HepG2 (cell line): ENCODE data around the gene PAXIP1. TPM values are rescaled to one million over a fixed set of nuclear protein-coding genes. Genes with fewer than 3 reads are reported as not detected.
A peak's percentile ranks its signal among the peaks of the same experiment; 100 is the strongest.

ENCODE experiments used
- BRD4 ChIP-seq: sonication (generic); formaldehyde crosslinking; IDR thresholded peaks from 2 replicates; pipeline ENCODE4 v1.4.0; 2020; ENCODE audit warnings: missing genetic modification reagents
- CREM ChIP-seq, 2 experiments: sonication (generic) in 1 of 2; formaldehyde crosslinking in 1 of 2; IDR thresholded peaks; 2 replicates each; pipeline versions ENCODE4 v1.4.0 to v1.6.1; 2016 to 2020; ENCODE audit warnings: antibody characterized with exemption in 1 of 2, mild to moderate bottlenecking in 1 of 2, missing genetic modification reagents in 1 of 2
- GABPA ChIP-seq, 2 experiments: IDR thresholded peaks; 2 replicates each; pipeline ENCODE4 v1.6.1; 2011 to 2016; ENCODE audit warnings: low read depth in 2 of 2, low read length in 1 of 2, missing biosample characterization in 1 of 2, missing genetic modification characterization in 1 of 2
- KDM6A ChIP-seq: IDR thresholded peaks from 2 replicates; pipeline ENCODE4 v1.6.1; 2016; ENCODE audit warnings: low read depth
- MIXL1 ChIP-seq: IDR thresholded peaks from 2 replicates; pipeline ENCODE4 v1.6.1; 2016
- MZF1 ChIP-seq: sonication (generic); formaldehyde crosslinking; IDR thresholded peaks from 2 replicates; pipeline ENCODE4 v1.8.1; 2023; ENCODE audit warnings: mild to moderate bottlenecking, missing genetic modification reagents, borderline replicate concordance
- NFIC ChIP-seq: IDR thresholded peaks from 2 replicates; pipeline ENCODE4 v1.6.1; 2012; ENCODE audit warnings: mild to moderate bottlenecking, low read length, inconsistent platforms
- NR1H2 ChIP-seq: sonication (generic); formaldehyde crosslinking; IDR thresholded peaks from 2 replicates; pipeline ENCODE4 v1.8.1; 2022; ENCODE audit warnings: low read depth, missing genetic modification reagents, borderline replicate concordance
- RAD21 ChIP-seq: fragments of 450-650 bp; formaldehyde crosslinking; IDR thresholded peaks from 2 replicates; pipeline ENCODE4 v1.5.0; 2020; ENCODE audit warnings: mild to moderate bottlenecking
- RFX1 ChIP-seq: fragments of 450-650 bp; IDR thresholded peaks from 2 replicates; pipeline ENCODE4 v1.6.1; 2017
- SALL1 ChIP-seq: sonication (generic); formaldehyde crosslinking; IDR thresholded peaks from 2 replicates; pipeline ENCODE4 v1.8.0; 2022; ENCODE audit warnings: mild to moderate bottlenecking, missing genetic modification reagents
- SP4 ChIP-seq: sonication (generic); formaldehyde crosslinking; IDR thresholded peaks from 2 replicates; pipeline ENCODE4 v1.8.1; 2023; ENCODE audit warnings: mild to moderate bottlenecking, missing genetic modification reagents
- TARDBP ChIP-seq: sonication (generic); formaldehyde crosslinking; IDR thresholded peaks from 2 replicates; pipeline ENCODE4 v1.8.0; 2022; ENCODE audit warnings: mild to moderate bottlenecking, missing genetic modification reagents
- YEATS4 ChIP-seq: sonication (generic); formaldehyde crosslinking; IDR thresholded peaks from 2 replicates; pipeline ENCODE4 v1.4.0; 2020; ENCODE audit warnings: missing genetic modification reagents, borderline replicate concordance
- ZNF224 ChIP-seq: sonication (generic); formaldehyde crosslinking; IDR thresholded peaks from 2 replicates; pipeline ENCODE4 v1.5.0; 2020; ENCODE audit warnings: mild to moderate bottlenecking, missing genetic modification reagents
- ZNF264 ChIP-seq: sonication (generic); formaldehyde crosslinking; IDR thresholded peaks from 2 replicates; pipeline ENCODE4 v1.4.0; 2020; ENCODE audit warnings: missing genetic modification reagents
- ZNF616 ChIP-seq: sonication (generic); formaldehyde crosslinking; IDR thresholded peaks from 2 replicates; pipeline ENCODE4 v1.5.0; 2020; ENCODE audit warnings: low read depth, mild to moderate bottlenecking, missing genetic modification reagents
- ZNF660 ChIP-seq: sonication (generic); formaldehyde crosslinking; IDR thresholded peaks from 2 replicates; pipeline ENCODE4 v1.5.1; 2020; ENCODE audit warnings: mild to moderate bottlenecking, low read depth, missing genetic modification reagents, borderline replicate concordance
- ZNF883 ChIP-seq: sonication (generic); formaldehyde crosslinking; IDR thresholded peaks from 2 replicates; pipeline ENCODE4 v1.5.1; 2020; ENCODE audit warnings: mild to moderate bottlenecking, missing genetic modification reagents; ENCODE audit errors: not compliant biosample characterization
- ZSCAN25 ChIP-seq: sonication (generic); formaldehyde crosslinking; IDR thresholded peaks from 2 replicates; pipeline ENCODE4 v1.8.0; 2022; ENCODE audit warnings: mild to moderate bottlenecking, missing genetic modification reagents
- polyA plus RNA-seq, 8 experiments: library from polyadenylated mRNA; depleted of rRNA in 3 of 8; stranded (reverse) in 7 of 8; unstranded in 1 of 8; fragments of >200 nt; fragmentation: Illumina TruSeq in 4 of 8; extraction: Trizol in 4 of 8; gene quantifications; 2 replicates each; pipeline versions ENCODE4 v1.2.1 to v1.2.3, GENCODE V29; 2011 to 2016; ENCODE audit warnings: low read depth in 4 of 8, missing spikeins in 1 of 8, mixed read lengths in 1 of 8; ENCODE audit not compliant: insufficient read depth in 1 of 8
- total RNA-seq, 5 experiments: library from RNA; depleted of rRNA; stranded (reverse); fragments of >200 nt; fragmentation: Illumina TruSeq; extraction: Trizol; gene quantifications; 2 replicates each; pipeline ENCODE4 v1.2.3, GENCODE V29; 2016; ENCODE audit warnings: low read depth in 1 of 5
- TF ChIP-seq, protein P1 (sequence below): sonication (generic); formaldehyde crosslinking; IDR thresholded peaks from 2 replicates; pipeline ENCODE4 v1.4.0; 2020; ENCODE audit warnings: missing genetic modification reagents
- TF ChIP-seq, protein P2 (sequence below): sonication (generic); formaldehyde crosslinking; IDR thresholded peaks from 2 replicates; pipeline ENCODE4 v1.5.0; 2020; ENCODE audit warnings: missing genetic modification reagents
- TF ChIP-seq, protein P3 (sequence below): sonication (generic); formaldehyde crosslinking; conservative IDR thresholded peaks from 2 replicates; pipeline ENCODE4 v1.8.1; 2023; ENCODE audit warnings: missing genetic modification reagents
- TF ChIP-seq, protein P4 (sequence below): sonication (generic); formaldehyde crosslinking; IDR thresholded peaks from 2 replicates; pipeline ENCODE4 v1.5.1; 2020; ENCODE audit warnings: missing genetic modification reagents, mild to moderate bottlenecking, borderline replicate concordance

PAXIP1 gene
- total and polyA plus RNA-seq, 2 of the 13 experiments (the other 11 are each of a cell fraction or from before 2014, with no cell fraction given) = 11.6 to 16.2 TPM

DNA sequence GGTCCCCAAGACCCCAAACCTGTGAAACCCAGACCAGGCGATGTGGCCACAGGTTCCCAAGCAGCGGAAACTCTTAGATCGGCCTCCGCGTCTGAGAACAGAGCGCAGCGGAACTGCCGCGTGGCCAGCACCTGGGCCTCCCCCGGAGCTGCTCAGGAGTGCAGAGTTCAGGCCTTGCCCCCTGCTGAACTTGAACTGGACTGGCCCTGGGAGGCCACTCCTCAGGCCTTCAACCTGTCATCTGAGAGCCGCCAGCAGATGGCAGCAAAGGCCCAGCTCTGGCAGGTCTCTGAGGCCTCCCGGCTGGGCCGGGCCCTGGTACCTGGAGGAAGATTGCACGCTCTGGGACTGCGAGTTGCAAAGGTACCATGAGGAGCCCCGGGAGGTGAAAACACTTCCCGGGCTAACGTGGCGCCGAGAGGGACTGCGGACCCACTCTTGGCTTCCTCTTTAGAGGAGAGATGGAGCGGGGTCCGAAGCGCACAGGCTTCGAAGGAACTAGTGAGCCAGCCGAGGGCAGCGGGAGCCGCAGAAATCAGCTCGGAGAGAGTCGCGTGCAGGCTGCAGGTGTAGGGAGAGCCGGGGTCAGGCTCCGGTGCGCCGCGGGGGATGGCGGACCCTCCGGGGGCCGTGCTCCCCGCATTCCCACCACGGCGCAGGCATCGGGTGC is 89.2 kb downstream of the PAXIP1 start (continued):
- no peak; the same call in 1 of the 2 replicates for TF ChIP-seq CREM (IDR thresholded peaks at IDR 0.05)
- TF ChIP-seq CREM (CRISPR knock-in tag; IDR thresholded peaks at IDR 0.05) = no peak
- TF ChIP-seq, protein P1, sequence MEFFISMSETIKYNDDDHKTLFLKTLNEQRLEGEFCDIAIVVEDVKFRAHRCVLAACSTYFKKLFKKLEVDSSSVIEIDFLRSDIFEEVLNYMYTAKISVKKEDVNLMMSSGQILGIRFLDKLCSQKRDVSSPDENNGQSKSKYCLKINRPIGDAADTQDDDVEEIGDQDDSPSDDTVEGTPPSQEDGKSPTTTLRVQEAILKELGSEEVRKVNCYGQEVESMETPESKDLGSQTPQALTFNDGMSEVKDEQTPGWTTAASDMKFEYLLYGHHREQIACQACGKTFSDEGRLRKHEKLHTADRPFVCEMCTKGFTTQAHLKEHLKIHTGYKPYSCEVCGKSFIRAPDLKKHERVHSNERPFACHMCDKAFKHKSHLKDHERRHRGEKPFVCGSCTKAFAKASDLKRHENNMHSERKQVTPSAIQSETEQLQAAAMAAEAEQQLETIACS (CRISPR knock-in tag) = no peak
- 0 out of 2 replicates have a peak, but pooled peaks have one; percentile 35 for TF ChIP-seq NFIC
- peak; percentile 49 for TF ChIP-seq SP4 (CRISPR knock-in tag)
- TF ChIP-seq SALL1 = peak; percentile 92
- TF ChIP-seq RAD21 = peak; percentile 94
- TF ChIP-seq ZNF224 (CRISPR knock-in tag) = peak; percentile 83; the same call in 1 of the 2 replicates
- TF ChIP-seq, protein P2, sequence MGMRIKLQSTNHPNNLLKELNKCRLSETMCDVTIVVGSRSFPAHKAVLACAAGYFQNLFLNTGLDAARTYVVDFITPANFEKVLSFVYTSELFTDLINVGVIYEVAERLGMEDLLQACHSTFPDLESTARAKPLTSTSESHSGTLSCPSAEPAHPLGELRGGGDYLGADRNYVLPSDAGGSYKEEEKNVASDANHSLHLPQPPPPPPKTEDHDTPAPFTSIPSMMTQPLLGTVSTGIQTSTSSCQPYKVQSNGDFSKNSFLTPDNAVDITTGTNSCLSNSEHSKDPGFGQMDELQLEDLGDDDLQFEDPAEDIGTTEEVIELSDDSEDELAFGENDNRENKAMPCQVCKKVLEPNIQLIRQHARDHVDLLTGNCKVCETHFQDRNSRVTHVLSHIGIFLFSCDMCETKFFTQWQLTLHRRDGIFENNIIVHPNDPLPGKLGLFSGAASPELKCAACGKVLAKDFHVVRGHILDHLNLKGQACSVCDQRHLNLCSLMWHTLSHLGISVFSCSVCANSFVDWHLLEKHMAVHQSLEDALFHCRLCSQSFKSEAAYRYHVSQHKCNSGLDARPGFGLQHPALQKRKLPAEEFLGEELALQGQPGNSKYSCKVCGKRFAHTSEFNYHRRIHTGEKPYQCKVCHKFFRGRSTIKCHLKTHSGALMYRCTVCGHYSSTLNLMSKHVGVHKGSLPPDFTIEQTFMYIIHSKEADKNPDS (CRISPR knock-in tag) = no peak
- TF ChIP-seq YEATS4 (CRISPR knock-in tag) = peak; percentile 77; the same call in 1 of the 2 replicates
- TF ChIP-seq ZNF616 = no peak
- peak; percentile 52; the same call in 1 of the 2 replicates for TF ChIP-seq KDM6A (CRISPR knock-in tag)
- no peak for TF ChIP-seq ZNF660 (CRISPR knock-in tag)
- TF ChIP-seq ZNF883 = no peak
- TF ChIP-seq, protein P3, sequence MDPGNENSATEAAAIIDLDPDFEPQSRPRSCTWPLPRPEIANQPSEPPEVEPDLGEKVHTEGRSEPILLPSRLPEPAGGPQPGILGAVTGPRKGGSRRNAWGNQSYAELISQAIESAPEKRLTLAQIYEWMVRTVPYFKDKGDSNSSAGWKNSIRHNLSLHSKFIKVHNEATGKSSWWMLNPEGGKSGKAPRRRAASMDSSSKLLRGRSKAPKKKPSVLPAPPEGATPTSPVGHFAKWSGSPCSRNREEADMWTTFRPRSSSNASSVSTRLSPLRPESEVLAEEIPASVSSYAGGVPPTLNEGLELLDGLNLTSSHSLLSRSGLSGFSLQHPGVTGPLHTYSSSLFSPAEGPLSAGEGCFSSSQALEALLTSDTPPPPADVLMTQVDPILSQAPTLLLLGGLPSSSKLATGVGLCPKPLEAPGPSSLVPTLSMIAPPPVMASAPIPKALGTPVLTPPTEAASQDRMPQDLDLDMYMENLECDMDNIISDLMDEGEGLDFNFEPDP (CRISPR knock-in tag) = no peak
- TF ChIP-seq, protein P4, sequence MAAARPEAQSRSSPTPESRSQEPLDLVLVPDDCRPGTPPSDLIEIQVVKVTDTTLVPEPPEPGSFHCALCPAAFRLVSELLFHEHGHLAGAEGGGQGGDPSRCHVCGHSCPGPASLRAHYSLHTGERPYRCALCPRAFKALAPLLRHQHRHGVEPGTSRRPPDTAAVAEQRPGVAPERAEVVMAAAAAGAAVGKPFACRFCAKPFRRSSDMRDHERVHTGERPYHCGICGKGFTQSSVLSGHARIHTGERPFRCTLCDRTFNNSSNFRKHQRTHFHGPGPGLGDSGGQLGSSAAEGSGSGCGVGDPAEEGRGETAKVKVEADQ (CRISPR knock-in tag) = 0 out of 2 replicates have a peak, but pooled peaks have one; percentile 42
- TF ChIP-seq BRD4 (CRISPR knock-in tag) = 0 out of 2 replicates have a peak, but pooled peaks have one; percentile 45
- TF ChIP-seq ZNF264 (CRISPR knock-in tag) = peak; percentile 52; the same call in 1 of the 2 replicates
- TF ChIP-seq TARDBP (CRISPR knock-in tag) = peak; percentile 66; the same call in 1 of the 2 replicates
- peak; percentile 58; the same call in 1 of the 2 replicates for TF ChIP-seq MIXL1 (CRISPR knock-in tag)
- TF ChIP-seq ZSCAN25 = peak; percentile 77; the same call in 1 of the 2 replicates
- TF ChIP-seq RFX1 = no peak
- 0 out of 2 replicates have a peak, but pooled peaks have one; percentile 11 for TF ChIP-seq GABPA (IDR thresholded peaks at IDR 0.05; ENCODE audit: low read depth, low read length)
- peak; percentile 66 for TF ChIP-seq GABPA (CRISPR knock-in tag; IDR thresholded peaks at IDR 0.05; ENCODE audit: low read depth)
- no peak for TF ChIP-seq MZF1 (CRISPR knock-in tag)
- peak; percentile 92 for TF ChIP-seq NR1H2 (CRISPR knock-in tag)
